ENCODE measurements around the gene NCMAP. TPM values are rescaled to one million over a fixed set of nuclear protein-coding genes. Genes with fewer than 3 reads are reported as not detected.
A peak's percentile ranks its signal among the peaks of the same experiment; 100 is the strongest.
"Not testable (repeated sequence)": the region's sequence is repeated elsewhere in the genome, so short reads cannot be mapped to it uniquely, and the experiment has no call there.

The NCMAP gene
- total RNA-seq, 6 experiments from 2014 or later: not detected

- no peak for DNase-seq
- Mint-ChIP-seq H3K4me1 (ENCODE audit: low read depth) (peaks cover 32% of the 10 kb centered on the region), H3K4me3 (no peak overlapping the region), H3K9me3 (no peaks in the 10 kb centered on the region), H3K36me3 (ENCODE audit: low read depth) (no peaks in the 10 kb centered on the region), H3K27me3 (ENCODE audit: insufficient read depth) (peaks cover 16% of the 10 kb centered on the region), H3K27ac (no peak overlapping the region)
- TF ChIP-seq, protein P1, sequence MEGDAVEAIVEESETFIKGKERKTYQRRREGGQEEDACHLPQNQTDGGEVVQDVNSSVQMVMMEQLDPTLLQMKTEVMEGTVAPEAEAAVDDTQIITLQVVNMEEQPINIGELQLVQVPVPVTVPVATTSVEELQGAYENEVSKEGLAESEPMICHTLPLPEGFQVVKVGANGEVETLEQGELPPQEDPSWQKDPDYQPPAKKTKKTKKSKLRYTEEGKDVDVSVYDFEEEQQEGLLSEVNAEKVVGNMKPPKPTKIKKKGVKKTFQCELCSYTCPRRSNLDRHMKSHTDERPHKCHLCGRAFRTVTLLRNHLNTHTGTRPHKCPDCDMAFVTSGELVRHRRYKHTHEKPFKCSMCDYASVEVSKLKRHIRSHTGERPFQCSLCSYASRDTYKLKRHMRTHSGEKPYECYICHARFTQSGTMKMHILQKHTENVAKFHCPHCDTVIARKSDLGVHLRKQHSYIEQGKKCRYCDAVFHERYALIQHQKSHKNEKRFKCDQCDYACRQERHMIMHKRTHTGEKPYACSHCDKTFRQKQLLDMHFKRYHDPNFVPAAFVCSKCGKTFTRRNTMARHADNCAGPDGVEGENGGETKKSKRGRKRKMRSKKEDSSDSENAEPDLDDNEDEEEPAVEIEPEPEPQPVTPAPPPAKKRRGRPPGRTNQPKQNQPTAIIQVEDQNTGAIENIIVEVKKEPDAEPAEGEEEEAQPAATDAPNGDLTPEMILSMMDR (IDR thresholded peaks at IDR 0.05): no peak
Observed at GRCh38 chr1:24545662-24546061, 10.2 kb upstream of the NCMAP start.

DNA sequence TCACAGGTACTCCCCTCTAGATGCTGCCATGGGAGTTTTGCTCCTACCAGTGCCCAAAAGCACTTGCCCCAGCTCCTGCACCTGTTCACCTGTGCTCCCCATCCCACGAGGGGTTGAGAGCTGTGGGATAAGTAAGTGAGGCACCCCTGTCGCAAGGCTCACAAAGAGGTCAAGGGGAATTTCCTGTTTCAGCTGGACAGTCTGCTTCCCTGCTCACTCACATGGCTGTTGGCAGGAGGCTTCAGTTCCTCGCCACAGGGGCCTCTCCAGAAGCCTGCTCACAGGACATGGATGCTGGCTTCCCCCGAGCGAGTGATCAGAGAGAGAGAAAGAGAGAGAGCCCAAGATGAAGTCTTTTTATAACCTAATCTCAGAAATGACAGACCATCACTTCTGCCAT, 8.7 kb upstream of the NCMAP start:
- H3K4me3 Mint-ChIP-seq: no peak overlapping the region
- no peaks in the 10 kb centered on the region for H3K9me3 Mint-ChIP-seq

GRCh38 chr1:24548070-24548469, 7.8 kb upstream of the NCMAP start:
- Mint-ChIP-seq H3K27me3 (ENCODE audit: insufficient read depth) (peaks cover 23% of the 10 kb centered on the region), H3K4me3 (no peak overlapping the region), H3K27ac (no peak overlapping the region), H3K4me1 (ENCODE audit: low read depth) (peaks cover 19% of the 10 kb centered on the region), H3K9me3 (no peaks in the 10 kb centered on the region), H3K36me3 (ENCODE audit: low read depth) (no peaks in the 10 kb centered on the region)
- TF ChIP-seq, protein P1 (IDR thresholded peaks at IDR 0.05): no peak
- DNase-seq: no peak

More for the DNA sequence above, 8.7 kb upstream of the NCMAP start:
- H3K27ac Mint-ChIP-seq: no peak overlapping the region
- TF ChIP-seq, protein P1 (IDR thresholded peaks at IDR 0.05): no peak
- DNase-seq: no peak
- H3K36me3 Mint-ChIP-seq (ENCODE audit: low read depth): no peaks in the 10 kb centered on the region
- peaks cover 22% of the 10 kb centered on the region for H3K27me3 Mint-ChIP-seq (ENCODE audit: insufficient read depth)
- peaks cover 19% of the 10 kb centered on the region for H3K4me1 Mint-ChIP-seq (ENCODE audit: low read depth)

DNA sequence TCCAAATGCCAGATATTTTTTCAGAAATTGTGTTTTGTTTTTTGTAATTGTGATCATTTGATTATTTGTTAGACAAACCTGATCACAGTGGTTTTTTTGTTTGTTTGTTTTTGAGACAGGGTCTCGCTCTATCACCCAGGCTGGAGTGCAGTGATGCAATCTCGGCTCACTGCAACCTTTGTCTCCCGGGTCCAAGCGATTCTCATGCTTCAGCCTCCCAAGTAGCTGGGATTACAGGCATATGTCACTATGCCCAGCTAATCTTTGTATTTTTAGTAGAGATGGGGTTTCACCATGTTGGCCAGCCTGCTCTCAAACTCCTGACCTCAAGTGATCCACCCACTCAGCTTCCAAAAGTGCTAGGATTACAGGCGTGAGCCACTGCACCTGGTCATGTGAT, 6.7 kb upstream of the NCMAP start:
- Mint-ChIP-seq H3K4me1 (ENCODE audit: low read depth) (peaks cover 11% of the 10 kb centered on the region), H3K27me3 (ENCODE audit: insufficient read depth) (peaks cover 28% of the 10 kb centered on the region)
- not testable (repeated sequence) for H3K27ac Mint-ChIP-seq; DNase-seq; H3K9me3 Mint-ChIP-seq; H3K4me3 Mint-ChIP-seq; H3K36me3 Mint-ChIP-seq (ENCODE audit: low read depth)

- H3K27ac Mint-ChIP-seq: no peak overlapping the region
Observed at GRCh38 chr1:24551290-24551959, 4.5 kb upstream of the NCMAP start.

DNA sequence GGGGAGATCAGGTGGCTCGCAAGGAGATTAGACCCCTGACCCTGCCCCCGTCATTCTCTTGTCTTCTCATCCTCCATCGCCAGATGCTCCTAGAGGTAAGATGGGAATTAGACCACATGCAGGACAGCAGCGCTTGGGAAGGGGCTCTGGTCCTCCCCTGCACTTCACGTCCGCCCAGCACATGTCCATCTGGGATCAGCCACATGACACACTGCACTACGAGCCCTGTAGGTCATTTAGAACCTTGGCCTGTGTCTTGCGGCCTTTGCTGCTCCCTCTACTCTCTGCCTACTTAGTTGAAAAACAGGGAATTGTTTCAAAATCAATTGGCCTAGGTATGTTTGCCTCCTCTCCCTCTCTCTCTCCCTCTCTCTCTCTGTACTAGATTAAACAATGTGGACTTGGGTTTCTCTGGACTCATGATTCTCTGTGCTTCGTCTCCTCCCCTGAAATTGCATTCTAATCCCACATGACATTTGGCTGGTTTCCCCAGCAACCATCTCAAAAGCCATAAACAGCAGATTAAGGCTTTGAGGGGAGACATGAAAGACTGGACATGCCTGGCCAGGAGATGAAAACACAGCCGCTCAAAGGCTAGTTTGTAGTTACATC, 3.8 kb upstream of the NCMAP start:
- Mint-ChIP-seq H3K4me3 (no peak overlapping the region), H3K36me3 (ENCODE audit: low read depth) (no peaks in the 10 kb centered on the region), H3K9me3 (no peaks in the 10 kb centered on the region), H3K27ac (no peak overlapping the region), H3K4me1 (ENCODE audit: low read depth) (0 out of 2 replicates have a peak, but pooled peaks cover 4% of the 10 kb centered on the region), H3K27me3 (ENCODE audit: insufficient read depth) (peaks cover 44% of the 10 kb centered on the region)
- DNase-seq: peak; percentile 9
- TF ChIP-seq, protein P1 (IDR thresholded peaks at IDR 0.05): no peak

More at GRCh38 chr1:24551290-24551959, 4.5 kb upstream of the NCMAP start:
- no peak for DNase-seq
- Mint-ChIP-seq H3K36me3 (ENCODE audit: low read depth) (no peaks in the 10 kb centered on the region), H3K27me3 (ENCODE audit: insufficient read depth) (peaks cover 40% of the 10 kb centered on the region), H3K4me1 (ENCODE audit: low read depth) (0 out of 2 replicates have a peak, but pooled peaks cover 4% of the 10 kb centered on the region), H3K4me3 (no peak overlapping the region), H3K9me3 (no peaks in the 10 kb centered on the region)
- TF ChIP-seq, protein P1 (IDR thresholded peaks at IDR 0.05): no peak
